Effector memory CD4-positive, alpha-beta T cell (primary cell): ENCODE results near the gene ST8SIA6.
"Not testable (repeated sequence)": the region's sequence is repeated elsewhere in the genome, so short reads cannot be mapped to it uniquely, and the experiment has no call there.

Experiments
- DNase-seq, 3 donors: peaks; one replicate each; pipeline ENCODE4 v3.0.0-alpha.2; 2020
- H3K27ac ChIP-seq: 2 replicates; pipeline ENCODE4 v1.7.0; 2013; ENCODE audit warnings: mild to moderate bottlenecking, low read length, moderate library complexity; ENCODE audit not compliant: insufficient read depth, poor library complexity, severe bottlenecking
- H3K27me3 ChIP-seq: replicated peaks from 2 replicates; pipeline ENCODE4 v1.7.0; 2013; ENCODE audit warnings: mild to moderate bottlenecking, low read length; ENCODE audit not compliant: insufficient read depth, control insufficient read depth, poor library complexity, severe bottlenecking
- H3K36me3 ChIP-seq: 2 replicates; pipeline ENCODE4 v1.7.0; 2013; ENCODE audit warnings: mild to moderate bottlenecking, low read length, moderate library complexity; ENCODE audit not compliant: control insufficient read depth, insufficient read depth
- H3K4me1 ChIP-seq: 2 replicates; pipeline ENCODE4 v1.7.0; 2013; ENCODE audit warnings: low read length, mild to moderate bottlenecking; ENCODE audit not compliant: control insufficient read depth, insufficient read depth, poor library complexity, severe bottlenecking
- H3K4me3 ChIP-seq: 2 replicates; pipeline ENCODE4 v1.7.0; 2013; ENCODE audit warnings: low read length, low read depth, mild to moderate bottlenecking; ENCODE audit not compliant: insufficient read depth, poor library complexity, severe bottlenecking
- H3K9me3 ChIP-seq: 2 replicates; pipeline ENCODE4 v1.7.0; 2013; ENCODE audit warnings: mild to moderate bottlenecking, low read length, moderate library complexity; ENCODE audit not compliant: control insufficient read depth

The ST8SIA6 gene

GRCh38 chr10:17414484-17414883 is 39.9 kb downstream of the ST8SIA6 start:
- no peak overlapping the region for H3K4me3 ChIP-seq
- H3K27me3 ChIP-seq = no peaks in the 10 kb centered on the region
- no peaks in the 10 kb centered on the region for H3K4me1 ChIP-seq
- H3K36me3 ChIP-seq = no peaks in the 10 kb centered on the region
- no peaks in the 10 kb centered on the region for H3K9me3 ChIP-seq
- H3K27ac ChIP-seq = no peak overlapping the region
- no peak for DNase-seq

DNA sequence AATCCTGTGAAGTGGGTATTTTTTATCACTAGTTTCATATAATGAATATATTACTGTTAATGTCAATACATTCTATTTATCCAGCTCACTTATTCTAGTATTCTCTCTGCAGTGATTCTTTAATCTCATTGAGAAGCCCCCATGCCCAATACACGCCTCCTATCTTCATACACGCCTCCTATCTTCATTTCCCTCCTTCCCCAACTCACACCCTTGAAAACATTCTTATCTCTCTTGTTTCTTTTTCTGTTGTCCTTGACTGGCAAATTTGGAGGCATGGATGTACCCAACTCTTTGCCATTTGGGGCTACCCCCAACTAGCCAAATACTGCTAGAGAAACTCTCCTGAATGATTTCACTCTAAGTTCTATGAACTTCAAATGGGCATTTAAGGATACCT is 40.5 kb downstream of the ST8SIA6 start:
- DNase-seq = no peak
- Histone ChIP-seq H3K36me3 (no peaks in the 10 kb centered on the region), H3K27ac (no peak overlapping the region), H3K27me3 (no peaks in the 10 kb centered on the region), H3K4me3 (no peak overlapping the region), H3K4me1 (peaks cover 3% of the 10 kb centered on the region), H3K9me3 (no peaks in the 10 kb centered on the region)

- H3K4me1 ChIP-seq = peaks cover 3% of the 10 kb centered on the region
- no peak overlapping the region for H3K27ac ChIP-seq
- DNase-seq = no peak
- no peak overlapping the region for H3K4me3 ChIP-seq
- H3K9me3 ChIP-seq = no peaks in the 10 kb centered on the region
- no peaks in the 10 kb centered on the region for H3K36me3 ChIP-seq
- no peaks in the 10 kb centered on the region for H3K27me3 ChIP-seq
Measured at GRCh38 chr10:17412323-17412722, 42.1 kb downstream of the ST8SIA6 start.

- Histone ChIP-seq H3K4me1 (peaks cover 3% of the 10 kb centered on the region), H3K27me3 (no peaks in the 10 kb centered on the region), H3K4me3 (no peak overlapping the region), H3K27ac (no peak overlapping the region), H3K9me3 (no peaks in the 10 kb centered on the region), H3K36me3 (no peaks in the 10 kb centered on the region)
- no peak for DNase-seq
Measured at GRCh38 chr10:17410907-17411306, 43.5 kb downstream of the ST8SIA6 start.

DNA sequence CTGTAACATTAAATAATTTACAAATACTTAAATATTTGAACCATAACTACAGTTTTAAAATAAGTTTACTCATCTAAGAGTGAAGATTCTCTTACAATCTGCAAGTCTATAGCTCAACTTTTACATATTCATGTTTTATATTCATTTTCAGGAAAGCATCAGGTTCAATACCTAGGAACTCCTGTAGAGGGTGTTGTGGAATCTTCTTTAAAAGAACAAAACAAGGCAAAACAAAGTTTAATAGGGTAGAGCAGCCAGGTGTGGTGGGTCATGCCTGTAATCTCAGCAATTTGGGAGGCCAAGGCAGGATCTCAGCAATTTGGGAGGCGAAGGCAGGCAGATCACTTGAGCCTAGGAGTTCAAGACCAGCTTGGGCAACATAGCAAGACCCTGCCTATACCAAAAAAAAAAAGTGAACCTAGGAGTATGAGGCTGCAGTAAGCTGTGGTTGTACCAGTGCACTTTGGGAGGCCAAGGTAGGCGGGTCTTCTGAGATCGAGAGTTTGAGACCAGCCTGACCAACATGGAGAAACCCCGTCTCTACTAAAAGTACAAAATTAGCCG is 45.1 kb downstream of the ST8SIA6 start:
- no peak overlapping the region for H3K4me3 ChIP-seq
- no peaks in the 10 kb centered on the region for H3K9me3 ChIP-seq
- H3K27ac ChIP-seq = no peak overlapping the region
- DNase-seq = no peak
- no peaks in the 10 kb centered on the region for H3K36me3 ChIP-seq
- H3K4me1 ChIP-seq = peaks cover 3% of the 10 kb centered on the region
- H3K27me3 ChIP-seq = no peaks in the 10 kb centered on the region

DNA sequence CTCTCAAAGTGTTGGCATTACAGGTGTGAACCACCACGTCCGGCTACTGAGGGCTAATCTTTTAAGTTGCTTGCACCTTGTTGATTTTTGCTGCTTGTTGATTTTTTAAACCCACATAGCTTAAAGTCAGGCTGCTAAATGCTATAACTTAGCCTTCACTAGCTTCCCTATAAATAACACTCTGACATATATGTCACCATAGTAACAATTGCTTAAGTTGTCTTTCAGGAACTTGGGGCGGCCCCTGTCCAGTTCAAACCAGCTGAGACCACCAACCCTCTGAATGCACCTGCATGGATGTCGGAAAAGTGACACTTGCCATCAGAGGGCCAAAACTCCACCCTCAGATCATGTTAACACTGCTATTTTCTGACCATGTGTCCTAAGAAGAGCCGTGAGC is 47.3 kb downstream of the ST8SIA6 start:
- H3K27ac ChIP-seq = no peak overlapping the region
- no peaks in the 10 kb centered on the region for H3K9me3 ChIP-seq
- H3K4me1 ChIP-seq = peaks cover 3% of the 10 kb centered on the region
- H3K4me3 ChIP-seq = no peak overlapping the region
- no peak for DNase-seq
- H3K27me3 ChIP-seq = no peaks in the 10 kb centered on the region
- no peaks in the 10 kb centered on the region for H3K36me3 ChIP-seq

- Histone ChIP-seq H3K4me1 (peaks cover 3% of the 10 kb centered on the region), H3K36me3 (no peaks in the 10 kb centered on the region), H3K27ac (no peak overlapping the region), H3K4me3 (no peak overlapping the region), H3K27me3 (no peaks in the 10 kb centered on the region), H3K9me3 (no peaks in the 10 kb centered on the region)
- DNase-seq = no peak
Measured at GRCh38 chr10:17406036-17406834, 48.2 kb downstream of the ST8SIA6 start.

- no peak for DNase-seq
- no peaks in the 10 kb centered on the region for H3K9me3 ChIP-seq
- H3K36me3 ChIP-seq = no peaks in the 10 kb centered on the region
- H3K27ac ChIP-seq = no peak overlapping the region
- no peaks in the 10 kb centered on the region for H3K4me1 ChIP-seq
- no peak overlapping the region for H3K4me3 ChIP-seq
- no peaks in the 10 kb centered on the region for H3K27me3 ChIP-seq
Measured at GRCh38 chr10:17403161-17403560, 51.2 kb downstream of the ST8SIA6 start.

- not testable (repeated sequence) for H3K36me3 ChIP-seq, H3K27me3 ChIP-seq, H3K27ac ChIP-seq, H3K9me3 ChIP-seq, DNase-seq, H3K4me3 ChIP-seq, H3K4me1 ChIP-seq
Measured at GRCh38 chr10:17402040-17402439, 52.4 kb downstream of the ST8SIA6 start.

DNA sequence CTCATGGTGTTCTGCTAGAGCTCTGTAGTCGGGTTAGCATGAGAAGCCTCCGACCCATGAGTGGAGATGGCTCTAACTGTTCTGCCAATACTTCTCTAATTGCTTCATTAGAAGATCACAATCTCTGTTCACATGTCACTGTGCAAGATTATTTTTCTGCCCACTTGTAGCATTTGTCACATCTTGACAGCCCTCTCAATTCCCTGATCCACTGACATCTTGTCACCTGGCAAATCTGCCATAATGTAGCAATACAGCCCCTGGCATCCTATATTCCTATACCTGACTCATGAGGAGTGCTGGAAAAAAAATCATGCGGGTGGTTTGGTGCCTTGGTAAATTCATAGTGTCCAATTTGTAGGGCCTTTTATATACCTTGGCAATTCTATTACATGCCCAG is 58.4 kb downstream of the ST8SIA6 start:
- peaks cover 4% of the 10 kb centered on the region for H3K27me3 ChIP-seq
- H3K4me1 ChIP-seq = no peaks in the 10 kb centered on the region
- H3K27ac ChIP-seq = no peak overlapping the region

More for the DNA sequence above, 58.4 kb downstream of the ST8SIA6 start:
- Histone ChIP-seq H3K9me3 (no peaks in the 10 kb centered on the region), H3K36me3 (no peaks in the 10 kb centered on the region), H3K4me3 (no peak overlapping the region)
- no peak for DNase-seq
